ENCODE measurements around the gene SORCS3. TPM values are rescaled to one million over a fixed set of nuclear protein-coding genes. Genes with fewer than 3 reads are reported as not detected.

The SORCS3 gene
- total and polyA plus RNA-seq, 9 of the 15 experiments (the other 6 are each of a cell fraction or from before 2014, with no cell fraction given): not detected

DNA sequence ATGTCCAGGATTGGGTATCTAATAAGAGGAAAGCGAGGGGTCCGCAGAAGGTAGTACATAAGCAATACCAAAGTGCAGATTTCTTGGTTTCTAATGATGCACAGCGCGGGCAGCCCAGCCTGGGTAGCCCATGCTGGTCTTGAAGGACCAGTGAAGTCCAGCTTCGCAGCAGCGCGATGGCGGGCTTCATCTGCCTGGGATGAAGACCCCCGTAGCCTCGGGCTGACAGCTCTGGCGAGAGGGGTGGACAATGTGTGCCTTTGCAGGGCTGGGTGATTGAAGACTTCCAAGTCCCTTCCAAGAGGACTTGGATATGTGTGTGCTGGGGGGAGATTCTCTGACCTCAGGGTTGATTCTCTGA lies 2.2 kb downstream of the SORCS3 start:
- H3K4me2 ChIP-seq (ENCODE audit: insufficient read depth, low read length): no peak overlapping the region
- H3K4me1 ChIP-seq (replicated peaks in 1 of 2; ENCODE audit: control insufficient read depth in 2 of 2, insufficient read depth in 2 of 2, low read length in 2 of 2): peaks cover 0 to 10% of the 10 kb centered on the region in 2 experiments; a peak in 2 of 5 replicates
- WGBS (ENCODE audit: insufficient coverage, low coverage, missing lambda C conversion rate): 3% methylated on average over 5 of the region's 11 CpGs
- H3K9ac ChIP-seq (ENCODE audit: insufficient read depth in 1 of 2, low read depth in 2 of 2, low read length in 2 of 2): no peak overlapping the region
- H2AFZ ChIP-seq (ENCODE audit: low read depth, low read length): no peak overlapping the region
- no peaks in the 10 kb centered on the region for H3K79me2 ChIP-seq (ENCODE audit: control insufficient read depth, insufficient read depth, low read length)
- ChIA-PET CTCF (ENCODE audit: low intra/inter-chr PET ratio) (no interaction called here), POLR2A (no interaction called here)
- in situ Hi-C loops (cut with MboI) (no loop called here), intact Hi-C loops (cut with micrococcal nuclease) (no loop called here)
- TF ChIP-seq SNIP1 (IDR thresholded peaks at IDR 0.05; ENCODE audit: low read depth) (no peak), ELF4 (CRISPR knock-in tag; IDR thresholded peaks at IDR 0.05) (no peak), POLR2A (conservative IDR thresholded peaks at IDR 0.05) (no peak), AFF4 (CRISPR knock-in tag; IDR thresholded peaks at IDR 0.05) (no peak), ZNF224 (CRISPR knock-in tag; IDR thresholded peaks at IDR 0.05) (no peak), CHD1 (IDR thresholded peaks at IDR 0.05; ENCODE audit: low read length) (no peak), HDAC2 (IDR thresholded peaks at IDR 0.05) (no peak), DNMT1 (IDR thresholded peaks at IDR 0.05) (no peak), NR2F6 (CRISPR knock-in tag; IDR thresholded peaks at IDR 0.05) (no peak), ZBTB5 (IDR thresholded peaks at IDR 0.05) (no peak), ZNF699 (CRISPR knock-in tag; IDR thresholded peaks at IDR 0.05; ENCODE audit: insufficient replicate concordance) (no peak), ZNF75A (CRISPR knock-in tag; IDR thresholded peaks at IDR 0.05) (no peak), SIN3B (IDR thresholded peaks at IDR 0.05; ENCODE audit: low read depth) (no peak), EGR1 (conservative IDR thresholded peaks at IDR 0.05) (no peak), CBFB (CRISPR knock-in tag; IDR thresholded peaks at IDR 0.05) (no peak)
- TF ChIP-seq, protein P1, sequence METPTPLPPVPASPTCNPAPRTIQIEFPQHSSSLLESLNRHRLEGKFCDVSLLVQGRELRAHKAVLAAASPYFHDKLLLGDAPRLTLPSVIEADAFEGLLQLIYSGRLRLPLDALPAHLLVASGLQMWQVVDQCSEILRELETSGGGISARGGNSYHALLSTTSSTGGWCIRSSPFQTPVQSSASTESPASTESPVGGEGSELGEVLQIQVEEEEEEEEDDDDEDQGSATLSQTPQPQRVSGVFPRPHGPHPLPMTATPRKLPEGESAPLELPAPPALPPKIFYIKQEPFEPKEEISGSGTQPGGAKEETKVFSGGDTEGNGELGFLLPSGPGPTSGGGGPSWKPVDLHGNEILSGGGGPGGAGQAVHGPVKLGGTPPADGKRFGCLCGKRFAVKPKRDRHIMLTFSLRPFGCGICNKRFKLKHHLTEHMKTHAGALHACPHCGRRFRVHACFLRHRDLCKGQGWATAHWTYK (CRISPR knock-in tag; IDR thresholded peaks at IDR 0.05): no peak
- no peaks in the 10 kb centered on the region for H4K20me1 ChIP-seq (replicated peaks; ENCODE audit: control insufficient read depth, insufficient read depth, low read length)
- ATAC-seq (no peak), DNase-seq (ENCODE audit: extremely low read depth in 1 of 4, low spot score in 3 of 4) (no peak), FAIRE-seq (no peak)
- H3K4me3 ChIP-seq: no peak overlapping the region
- peaks cover 0 to 8% of the 10 kb centered on the region in 2 experiments; a peak in 2 of 5 replicates for H3K27me3 ChIP-seq (ENCODE audit: control insufficient read depth in 2 of 2, insufficient read depth in 2 of 2, low read length in 2 of 2)
- no peaks in the 10 kb centered on the region for H3K9me3 ChIP-seq (replicated peaks; ENCODE audit: control insufficient read depth, insufficient read depth, low read depth, low read length)
- no peaks in the 10 kb centered on the region for H3K36me3 ChIP-seq (ENCODE audit: control insufficient read depth, insufficient read depth, low read length)
- H3K27ac ChIP-seq (ENCODE audit: extremely low read depth, low read depth, low read length): no peak overlapping the region
- H3K9me1 ChIP-seq (ENCODE audit: control insufficient read depth, insufficient read depth, low read length): no peaks in the 10 kb centered on the region
- BruUV-seq (replicated peaks): no TSS peak

Data from K562 (cell line).